ENCODE data around the gene AMBRA1.

- no peak for TF ChIP-seq CTCF (IDR thresholded peaks at IDR 0.05; ENCODE audit: poor library complexity, severe bottlenecking)
- TF ChIP-seq POLR2AphosphoS5 (IDR thresholded peaks at IDR 0.05): no peak
- no peak for TF ChIP-seq EZH2 (IDR thresholded peaks at IDR 0.05; ENCODE audit: borderline replicate concordance, insufficient read depth, low read length, poor library complexity, severe bottlenecking)
- no peak for TF ChIP-seq RAD21 (conservative IDR thresholded peaks at IDR 0.05)
- no peak for TF ChIP-seq MXI1 (conservative IDR thresholded peaks at IDR 0.05; ENCODE audit: poor library complexity, severe bottlenecking)
- TF ChIP-seq TAF1 (IDR thresholded peaks at IDR 0.05; ENCODE audit: low read depth): no peak
Observed at GRCh38 chr11:46479601-46480000, 114.2 kb downstream of the AMBRA1 start.

All from neural cell (in vitro differentiated cells).